Measurements from ENCODE around the gene KDM5D.

Gene KDM5D
- long read RNA-seq, result 0 reads

DNA sequence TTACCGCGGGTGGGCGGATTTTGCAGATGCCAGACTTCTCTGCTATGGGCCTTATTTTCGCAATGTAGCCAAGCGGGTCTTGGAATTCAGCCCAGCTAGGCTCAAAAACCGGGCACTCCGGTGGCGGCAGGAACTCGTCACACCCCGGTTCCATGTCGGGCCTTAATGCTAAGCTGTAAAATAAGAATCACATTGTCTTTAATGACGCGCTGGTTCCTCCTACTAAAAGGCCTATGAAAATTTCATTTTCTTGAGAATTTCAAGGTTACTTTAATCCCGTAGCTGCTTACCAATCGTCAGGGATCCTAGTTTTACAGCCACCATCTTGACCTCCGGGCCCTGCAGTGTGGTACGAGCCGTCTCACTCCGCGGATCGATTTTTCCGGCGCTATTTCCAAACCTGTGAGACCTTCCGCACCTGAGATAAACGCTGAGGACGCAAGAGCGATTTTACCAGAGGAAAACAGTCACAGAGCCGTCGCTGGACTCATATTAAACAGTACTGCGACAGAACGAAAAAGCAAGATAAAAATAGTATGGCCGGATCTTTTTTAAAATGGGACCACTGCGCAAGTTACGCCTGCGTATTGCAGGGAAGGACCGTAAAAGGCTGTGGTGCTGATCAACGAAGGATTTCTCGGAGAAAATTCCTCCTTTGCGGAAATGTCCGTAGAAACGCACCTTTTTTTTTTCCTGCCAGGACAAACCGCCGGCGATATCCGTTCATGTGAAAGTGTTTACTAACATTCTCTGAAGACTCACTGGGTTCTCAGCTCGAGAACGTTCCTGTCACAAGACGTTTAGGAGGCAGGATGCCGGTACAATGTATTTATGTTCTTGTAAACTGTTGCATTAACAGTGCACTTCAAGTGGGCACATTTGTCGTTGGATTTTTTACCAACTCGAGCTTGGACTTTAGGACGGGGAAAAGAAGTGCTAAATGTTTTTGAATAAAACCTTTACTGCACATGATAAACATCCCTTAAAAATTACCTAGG lies at the start of gene KDM5D:
KDM5D (minus strand) TSS at position 346 of the 998 bp plus-strand sequence; CDS start at position 154, 192 bp downstream.
- Histone ChIP-seq H3K27me3 (ENCODE audit: insufficient read depth, poor library complexity, severe bottlenecking) (no peaks in the 10 kb centered on the region), H3K4me3 (replicated peaks; ENCODE audit: insufficient read depth, low read length) (no peak within 1 kb of the TSS), H3K27ac (replicated peaks) (no peak within 1 kb of the TSS)
- DNase-seq (ENCODE audit: low read depth in 1 of 2, low spot score in 1 of 2), result no peak
- no peak for TF ChIP-seq GABPA (IDR thresholded peaks at IDR 0.05; ENCODE audit: low read depth)
- TF ChIP-seq REST (IDR thresholded peaks at IDR 0.05; ENCODE audit: insufficient replicate concordance, low read depth), result no peak
- no peak for TF ChIP-seq SPI1 (IDR thresholded peaks at IDR 0.05; ENCODE audit: borderline replicate concordance, low read depth)
- TF ChIP-seq POLR2AphosphoS5 (IDR thresholded peaks at IDR 0.05; ENCODE audit: low read depth), result no peak
- no peak for TF ChIP-seq CTCF (IDR thresholded peaks at IDR 0.05; ENCODE audit: insufficient read depth, low read length)

- no peak overlapping the region for H3K27ac ChIP-seq (replicated peaks)
- TF ChIP-seq REST (IDR thresholded peaks at IDR 0.05; ENCODE audit: insufficient replicate concordance, low read depth), result no peak
- H3K4me3 ChIP-seq (replicated peaks; ENCODE audit: insufficient read depth, low read length), result no peak overlapping the region
- no peaks in the 10 kb centered on the region for H3K27me3 ChIP-seq (ENCODE audit: insufficient read depth, poor library complexity, severe bottlenecking)
- DNase-seq (ENCODE audit: low read depth in 1 of 2, low spot score in 1 of 2), result no peak
Observed at GRCh38 chrY:19768375-19768774, 23.8 kb upstream of the KDM5D start.

GRCh38 chrY:19743331-19743730 lies 1.2 kb downstream of the KDM5D start:
- no peak for TF ChIP-seq POLR2AphosphoS5 (IDR thresholded peaks at IDR 0.05; ENCODE audit: low read depth)
- no peak for TF ChIP-seq REST (IDR thresholded peaks at IDR 0.05; ENCODE audit: insufficient replicate concordance, low read depth)
- TF ChIP-seq SPI1 (IDR thresholded peaks at IDR 0.05; ENCODE audit: borderline replicate concordance, low read depth), result no peak
- no peak for TF ChIP-seq GABPA (IDR thresholded peaks at IDR 0.05; ENCODE audit: low read depth)
- TF ChIP-seq CTCF (IDR thresholded peaks at IDR 0.05; ENCODE audit: insufficient read depth, low read length), result no peak
- Histone ChIP-seq H3K27me3 (ENCODE audit: insufficient read depth, poor library complexity, severe bottlenecking) (no peaks in the 10 kb centered on the region), H3K27ac (replicated peaks) (no peak overlapping the region), H3K4me3 (replicated peaks; ENCODE audit: insufficient read depth, low read length) (no peak overlapping the region)
- no peak for DNase-seq (ENCODE audit: low read depth in 1 of 2, low spot score in 1 of 2)

All from HL-60 (cell line).